Measurements from ENCODE around the gene MVK. TPM values are rescaled to one million over a fixed set of nuclear protein-coding genes. Genes with fewer than 3 reads are reported as not detected.
A peak's percentile ranks its signal among the peaks of the same experiment; 100 is the strongest.

The MVK gene
- total RNA-seq, 1 experiment from 2014 or later = 50.8 TPM

- Histone ChIP-seq H3K4me1 (replicated peaks; ENCODE audit: insufficient read depth) (peaks cover 7% of the 10 kb centered on the region; the same call in 1 of the 2 replicates), H3K9me3 (ENCODE audit: insufficient read depth, low read depth) (no peaks in the 10 kb centered on the region), H3K4me3 (no peak overlapping the region), H3K4me2 (no peak overlapping the region), H3K36me3 (ENCODE audit: low read depth) (no peaks in the 10 kb centered on the region), H2AFZ (no peak overlapping the region), H3K9me2 (ENCODE audit: insufficient read depth) (no peaks in the 10 kb centered on the region), H3K27ac (no peak overlapping the region), H3K27me3 (ENCODE audit: insufficient read depth, low read depth) (no peaks in the 10 kb centered on the region), H4K20me1 (ENCODE audit: insufficient read depth) (no peaks in the 10 kb centered on the region), H3K79me2 (ENCODE audit: low read depth) (no peaks in the 10 kb centered on the region), H3F3A (ENCODE audit: insufficient read depth, low read depth) (no peaks in the 10 kb centered on the region)
- BruUV-seq (replicated peaks) = no TSS peak
- no peak for TF ChIP-seq EZH2 (IDR thresholded peaks at IDR 0.05; ENCODE audit: low read depth)
- TF ChIP-seq, protein P1, sequence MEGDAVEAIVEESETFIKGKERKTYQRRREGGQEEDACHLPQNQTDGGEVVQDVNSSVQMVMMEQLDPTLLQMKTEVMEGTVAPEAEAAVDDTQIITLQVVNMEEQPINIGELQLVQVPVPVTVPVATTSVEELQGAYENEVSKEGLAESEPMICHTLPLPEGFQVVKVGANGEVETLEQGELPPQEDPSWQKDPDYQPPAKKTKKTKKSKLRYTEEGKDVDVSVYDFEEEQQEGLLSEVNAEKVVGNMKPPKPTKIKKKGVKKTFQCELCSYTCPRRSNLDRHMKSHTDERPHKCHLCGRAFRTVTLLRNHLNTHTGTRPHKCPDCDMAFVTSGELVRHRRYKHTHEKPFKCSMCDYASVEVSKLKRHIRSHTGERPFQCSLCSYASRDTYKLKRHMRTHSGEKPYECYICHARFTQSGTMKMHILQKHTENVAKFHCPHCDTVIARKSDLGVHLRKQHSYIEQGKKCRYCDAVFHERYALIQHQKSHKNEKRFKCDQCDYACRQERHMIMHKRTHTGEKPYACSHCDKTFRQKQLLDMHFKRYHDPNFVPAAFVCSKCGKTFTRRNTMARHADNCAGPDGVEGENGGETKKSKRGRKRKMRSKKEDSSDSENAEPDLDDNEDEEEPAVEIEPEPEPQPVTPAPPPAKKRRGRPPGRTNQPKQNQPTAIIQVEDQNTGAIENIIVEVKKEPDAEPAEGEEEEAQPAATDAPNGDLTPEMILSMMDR (conservative IDR thresholded peaks at IDR 0.05) = no peak
- CTCF ChIA-PET = interaction anchor here (1.1 kb wide), 1 partner anchor 14 kb away, joined by 4 read pairs; no protein-coding TSS in a partner anchor
- no peak for DNase-seq
- intact Hi-C loops (cut with micrococcal nuclease; ENCODE audit: unreplicated experiment) = no loop called here
- POLR2A ChIA-PET (ENCODE audit: unreplicated experiment) = no interaction called here
Measured at GRCh38 chr12:109551108-109551507, 22.5 kb upstream of the MVK start.

DNA sequence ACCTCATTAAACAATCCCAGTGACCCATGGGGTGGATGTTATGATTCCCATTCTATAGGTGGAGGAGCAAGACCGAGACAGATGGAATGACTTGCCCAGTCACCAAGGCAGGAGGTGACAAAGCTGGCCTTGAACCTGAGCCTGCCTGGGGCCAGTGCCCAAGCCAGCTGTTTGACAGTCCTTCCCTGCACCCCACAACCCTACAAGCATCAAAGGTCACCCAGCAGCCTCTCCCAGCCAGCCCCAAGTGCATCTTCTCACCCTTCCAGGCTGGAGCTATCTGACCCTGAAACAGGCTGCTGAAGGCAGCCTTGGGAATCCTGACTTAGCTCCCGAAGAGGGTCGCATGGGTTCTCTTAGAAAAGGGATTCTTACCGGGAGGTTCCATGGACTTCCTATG lies 20.6 kb upstream of the MVK start:
- ChIA-PET POLR2A (ENCODE audit: unreplicated experiment) (interaction anchor here (0.9 kb wide), 1 partner anchor 1087 kb away, joined by 6 read pairs; no protein-coding TSS in a partner anchor), CTCF (no interaction called here)
- no peaks in the 10 kb centered on the region for H3K9me2 ChIP-seq (ENCODE audit: insufficient read depth)
- H3K36me3 ChIP-seq (ENCODE audit: low read depth) = no peaks in the 10 kb centered on the region
- TF ChIP-seq EZH2 (IDR thresholded peaks at IDR 0.05; ENCODE audit: low read depth) = no peak
- no TSS peak for BruUV-seq (replicated peaks)
- no peak overlapping the region for H2AFZ ChIP-seq
- DNase-seq = no peak
- H3K4me2 ChIP-seq = no peak overlapping the region
- no peaks in the 10 kb centered on the region for H3F3A ChIP-seq (ENCODE audit: insufficient read depth, low read depth)
- 0 out of 2 replicates have a peak, but pooled peaks cover 7% of the 10 kb centered on the region for H3K4me1 ChIP-seq (replicated peaks; ENCODE audit: insufficient read depth)
- H3K27me3 ChIP-seq (ENCODE audit: insufficient read depth, low read depth) = no peaks in the 10 kb centered on the region
- intact Hi-C loops (cut with micrococcal nuclease; ENCODE audit: unreplicated experiment) = no loop called here
- no peaks in the 10 kb centered on the region for H3K79me2 ChIP-seq (ENCODE audit: low read depth)
- H4K20me1 ChIP-seq (ENCODE audit: insufficient read depth) = no peaks in the 10 kb centered on the region
- no peaks in the 10 kb centered on the region for H3K9me3 ChIP-seq (ENCODE audit: insufficient read depth, low read depth)
- H3K27ac ChIP-seq = no peak overlapping the region
- H3K4me3 ChIP-seq = no peak overlapping the region

- Histone ChIP-seq H3K9me2 (ENCODE audit: insufficient read depth) (no peaks in the 10 kb centered on the region), H3K4me3 (no peak overlapping the region), H3K9me3 (ENCODE audit: insufficient read depth, low read depth) (no peaks in the 10 kb centered on the region), H3F3A (ENCODE audit: insufficient read depth, low read depth) (no peaks in the 10 kb centered on the region), H3K27me3 (ENCODE audit: insufficient read depth, low read depth) (no peaks in the 10 kb centered on the region), H4K20me1 (ENCODE audit: insufficient read depth) (no peaks in the 10 kb centered on the region), H3K79me2 (ENCODE audit: low read depth) (no peaks in the 10 kb centered on the region), H3K36me3 (ENCODE audit: low read depth) (no peaks in the 10 kb centered on the region), H3K4me2 (no peak overlapping the region), H3K27ac (no peak overlapping the region), H2AFZ (no peak overlapping the region), H3K4me1 (replicated peaks; ENCODE audit: insufficient read depth) (0 out of 2 replicates have a peak, but pooled peaks cover 7% of the 10 kb centered on the region)
- peak in 1 of 2 experiments; percentile 57 for DNase-seq
- no TSS peak for BruUV-seq (replicated peaks)
- ChIA-PET POLR2A (ENCODE audit: unreplicated experiment) (no interaction called here), CTCF (interaction anchor here (0.7 kb wide), 1 partner anchor 34 kb away, joined by 3 read pairs; no protein-coding TSS in a partner anchor)
- intact Hi-C loops (cut with micrococcal nuclease; ENCODE audit: unreplicated experiment) = no loop called here
- TF ChIP-seq, protein P1 (conservative IDR thresholded peaks at IDR 0.05) = no peak; the same call in 1 of the 2 replicates
- no peak for TF ChIP-seq EZH2 (IDR thresholded peaks at IDR 0.05; ENCODE audit: low read depth)
Measured at GRCh38 chr12:109553483-109553882, 20.1 kb upstream of the MVK start.

Measured in PC-9 (cell line).